NK-92 treated with Interleukin-12 subunit alpha and Interleukin-12 subunit beta, amount 100 ng/mL, for 24 hours (cell line): ENCODE data around the gene DOCK2.

Source experiments
- DNase-seq: peaks from one replicate; lab custom pipeline; 2025; lab: John Stamatoyannopoulos, UW

Gene DOCK2

DNA sequence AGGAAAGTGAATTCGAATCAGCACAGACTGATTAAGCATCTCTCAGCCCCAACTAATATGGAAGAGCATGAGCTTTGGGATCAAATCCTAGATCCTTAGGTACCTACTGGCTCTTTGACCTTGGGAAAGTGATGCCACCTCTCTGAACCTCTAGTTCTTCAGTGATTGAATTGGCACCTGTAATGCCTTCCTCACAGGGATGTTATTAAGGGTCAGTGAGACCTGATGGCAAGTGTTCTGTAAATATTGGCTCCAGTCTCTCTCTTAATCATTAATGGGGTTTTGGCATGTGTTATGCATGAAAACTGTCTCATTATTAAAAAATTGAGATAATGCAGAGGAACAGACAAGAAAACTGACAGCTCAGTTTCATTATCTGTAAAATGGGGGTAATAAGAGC, 227.4 kb downstream of the DOCK2 start:
- DNase-seq: no peak

DNA sequence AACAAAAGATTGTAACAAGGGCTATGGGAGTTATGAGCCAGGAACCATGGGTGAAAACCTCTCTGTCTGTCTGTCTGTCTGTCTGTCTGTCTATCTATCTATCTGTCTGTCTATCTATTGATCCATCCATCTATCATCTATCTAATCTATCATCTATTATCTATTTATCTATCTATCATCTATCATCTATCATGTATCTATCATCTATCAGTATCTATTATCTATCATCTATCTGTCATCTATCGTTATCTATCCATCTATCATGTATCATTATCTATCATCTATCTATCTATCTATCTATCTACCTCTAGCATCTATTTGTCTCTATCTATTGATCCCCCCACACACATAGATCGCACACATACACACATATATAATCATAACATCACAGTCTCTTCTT, 230.3 kb downstream of the DOCK2 start:
- DNase-seq: no peak

DNA sequence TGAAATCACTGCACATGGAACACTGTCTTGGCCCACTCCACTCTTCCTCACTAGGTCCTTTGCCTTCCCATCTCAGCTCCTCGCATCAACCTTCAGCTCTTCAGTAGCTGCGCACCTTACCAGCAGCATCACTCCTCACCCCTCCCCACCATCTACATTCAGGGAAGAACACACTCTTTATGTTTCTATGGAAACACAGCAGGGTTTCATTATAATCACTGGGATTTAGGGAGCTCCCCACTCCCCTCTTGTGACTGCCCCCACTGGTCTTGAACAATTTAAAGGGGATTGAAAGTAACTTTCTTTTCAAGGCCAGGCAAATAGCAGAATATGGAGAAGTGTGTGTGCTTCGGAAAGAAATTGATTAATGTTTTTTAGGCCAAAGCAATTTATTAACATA, 232.0 kb downstream of the DOCK2 start:
- no peak for DNase-seq

GRCh38 chr5:169870211-169870610, 233.1 kb downstream of the DOCK2 start:
- no peak for DNase-seq

- DNase-seq: no peak
Observed at GRCh38 chr5:169871826-169872490, 234.9 kb downstream of the DOCK2 start.

- no peak for DNase-seq
Observed at GRCh38 chr5:169873642-169874041, 236.6 kb downstream of the DOCK2 start.

DNA sequence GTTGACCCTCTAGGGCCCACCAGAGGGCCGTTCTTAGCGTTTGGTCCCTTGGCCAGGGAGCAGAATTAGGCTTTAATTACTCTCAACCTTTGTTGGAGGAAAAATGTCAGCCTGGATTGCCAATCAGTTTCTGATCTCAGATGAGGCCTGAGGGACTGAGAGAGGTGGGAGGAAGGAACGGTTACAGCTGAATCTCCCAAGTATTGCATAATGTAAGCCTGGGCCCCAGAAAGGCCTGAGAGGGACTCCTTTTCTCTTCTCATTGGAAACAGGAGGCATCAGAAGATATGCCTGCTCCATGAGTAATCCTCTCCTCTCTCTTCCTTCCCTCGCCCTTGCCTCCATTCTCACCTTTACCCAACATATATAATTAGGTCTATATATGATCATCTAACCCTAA, 237.5 kb downstream of the DOCK2 start:
- no peak for DNase-seq

DNA sequence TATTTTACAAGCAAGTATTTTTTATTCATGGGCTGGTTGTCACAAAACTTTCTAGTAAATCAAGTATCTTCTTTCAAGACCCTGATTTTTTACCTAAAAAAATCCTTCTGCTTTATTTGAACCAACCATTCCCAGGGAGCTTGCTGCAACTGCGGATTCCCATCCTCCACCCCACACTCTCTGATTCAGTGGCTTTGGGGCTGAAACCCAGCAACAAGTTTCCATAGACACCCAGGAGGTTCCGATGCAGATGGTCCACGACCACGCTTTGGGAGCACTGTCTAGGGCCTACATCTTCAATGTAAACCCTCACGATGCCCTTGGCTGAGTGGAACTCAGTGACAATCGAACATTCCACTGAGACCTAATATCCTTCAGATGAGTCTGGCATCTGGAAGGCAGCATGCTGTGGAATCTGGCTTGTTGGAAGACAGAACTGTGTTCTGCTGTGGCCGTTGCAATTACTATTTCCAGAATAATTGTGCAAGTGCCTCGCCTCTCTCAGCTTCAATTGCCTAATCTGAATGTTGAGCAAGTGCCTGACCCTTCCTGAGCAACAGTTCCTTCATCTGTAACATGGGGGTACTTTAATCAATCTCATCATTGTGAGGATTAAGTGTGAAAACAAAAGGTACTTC, 238.1 kb downstream of the DOCK2 start:
- DNase-seq: no peak

DNA sequence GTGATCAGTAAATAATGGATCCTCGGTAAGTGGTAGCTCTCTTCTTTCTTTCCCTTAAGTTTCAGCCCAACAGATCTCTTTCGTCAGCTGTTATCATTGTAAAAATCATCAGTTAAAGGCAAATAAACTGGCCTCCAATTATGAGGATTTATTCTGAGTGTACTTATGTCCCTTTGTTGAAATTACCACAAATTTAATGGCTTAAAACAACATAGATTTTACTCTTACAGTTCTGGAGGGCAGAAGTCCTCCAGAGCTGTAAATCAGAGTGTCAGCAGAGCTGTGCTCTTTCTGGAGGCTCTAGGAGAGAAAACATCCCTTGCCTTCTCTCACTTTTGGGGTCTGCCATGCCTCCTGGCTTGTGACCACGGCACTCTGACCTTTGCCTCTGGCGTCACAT, 238.7 kb downstream of the DOCK2 start:
- DNase-seq: no peak

DNA sequence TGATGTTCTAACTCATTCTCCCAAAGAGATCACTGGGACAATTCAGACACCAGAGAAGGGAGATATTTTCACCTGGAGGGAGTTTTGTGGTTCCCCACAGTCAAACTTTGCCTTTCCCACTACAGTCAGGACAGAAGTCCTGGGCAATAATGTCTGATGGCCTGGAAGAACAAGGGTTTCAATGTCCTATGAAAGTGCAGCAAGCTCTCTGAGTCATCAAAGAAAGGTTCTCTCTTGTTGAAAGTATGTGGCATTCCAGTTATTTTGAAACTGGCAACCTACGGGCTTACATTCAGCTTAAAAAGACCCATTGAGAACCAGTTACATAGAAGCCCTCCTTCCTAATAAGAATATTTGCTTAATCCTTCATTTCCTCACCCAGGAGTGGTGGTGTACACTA, 239.3 kb downstream of the DOCK2 start:
- no peak for DNase-seq

- DNase-seq: no peak
Observed at GRCh38 chr5:169880012-169880663, 243.1 kb downstream of the DOCK2 start.

- no peak for DNase-seq
Observed at GRCh38 chr5:169880785-169881184, 243.7 kb downstream of the DOCK2 start.

DNA sequence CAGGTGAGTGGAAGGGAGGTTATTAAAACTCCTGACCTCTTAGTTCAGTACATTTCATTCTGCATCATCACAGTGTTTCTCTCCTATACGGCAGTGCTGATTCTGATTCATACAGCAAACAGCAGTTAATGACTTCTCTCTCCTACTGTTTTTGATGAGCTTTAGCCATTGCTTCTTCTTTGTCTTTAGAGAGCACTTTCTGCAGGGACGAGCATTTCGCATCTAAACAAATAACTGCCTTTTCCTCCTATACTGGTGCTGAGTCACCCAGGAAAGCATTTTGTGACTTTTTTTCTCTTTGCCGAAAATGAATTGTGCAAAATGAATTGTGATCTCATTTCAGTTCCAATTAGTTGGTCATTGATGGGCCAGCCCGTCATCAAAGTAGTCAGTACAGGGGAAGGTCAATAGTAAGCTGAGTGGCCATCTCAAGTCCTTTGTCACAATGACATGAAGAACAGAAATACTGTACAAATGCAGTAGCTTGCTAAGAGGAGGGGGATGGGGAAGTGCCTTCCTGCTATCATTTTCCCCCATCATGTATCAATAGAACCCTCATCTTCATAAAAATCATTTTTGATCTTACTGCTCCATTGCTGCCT, 244.7 kb downstream of the DOCK2 start:
- DNase-seq: no peak

- DNase-seq: no peak
Observed at GRCh38 chr5:169886033-169886432, 249.0 kb downstream of the DOCK2 start.

GRCh38 chr5:169886677-169887076, 249.6 kb downstream of the DOCK2 start:
- DNase-seq: no peak

DNA sequence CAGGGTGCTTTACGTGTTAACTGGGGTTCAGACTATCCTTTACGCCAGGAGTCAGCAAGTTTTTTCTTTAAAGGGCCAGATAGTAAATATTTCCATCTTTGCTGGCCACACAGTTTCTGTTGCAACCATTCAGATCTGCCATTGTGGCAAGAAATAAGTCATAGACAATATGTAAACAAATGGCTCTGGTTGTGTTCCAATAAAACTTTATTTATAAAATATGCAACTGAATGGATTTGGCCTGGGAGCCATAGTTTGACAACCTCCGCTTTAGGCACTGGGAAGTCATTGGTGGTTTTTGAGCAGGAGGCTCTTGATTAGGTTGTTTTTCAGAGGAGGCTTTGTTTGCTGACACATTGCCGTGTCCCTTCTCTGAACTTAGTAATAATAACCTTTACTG, 252.5 kb downstream of the DOCK2 start:
- DNase-seq: no peak

GRCh38 chr5:169893010-169893409, 255.9 kb downstream of the DOCK2 start:
- DNase-seq: no peak

- DNase-seq: no peak
Observed at GRCh38 chr5:169893571-169893970, 256.5 kb downstream of the DOCK2 start.

GRCh38 chr5:169895926-169896325, 258.9 kb downstream of the DOCK2 start:
- DNase-seq: no peak

DNA sequence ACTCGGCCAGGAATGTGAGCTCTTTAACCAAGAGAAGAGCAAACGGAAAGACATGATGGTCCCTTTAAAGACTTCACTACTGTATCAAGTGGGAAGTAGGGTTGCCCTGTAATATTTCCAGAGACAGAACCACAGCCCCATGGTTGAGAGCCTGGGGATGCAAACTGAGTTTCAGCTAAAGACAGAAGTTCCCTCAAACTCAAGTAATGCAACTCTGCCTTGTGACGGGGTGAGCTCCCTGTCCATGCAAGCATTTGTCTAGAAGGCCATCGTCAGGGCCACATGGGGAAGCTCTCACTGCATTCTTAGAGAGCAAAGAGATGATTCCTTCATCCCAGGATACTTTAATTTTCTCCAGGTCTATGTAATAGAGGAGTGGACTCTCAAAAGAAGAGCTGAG, 260.4 kb downstream of the DOCK2 start:
- no peak for DNase-seq

DNA sequence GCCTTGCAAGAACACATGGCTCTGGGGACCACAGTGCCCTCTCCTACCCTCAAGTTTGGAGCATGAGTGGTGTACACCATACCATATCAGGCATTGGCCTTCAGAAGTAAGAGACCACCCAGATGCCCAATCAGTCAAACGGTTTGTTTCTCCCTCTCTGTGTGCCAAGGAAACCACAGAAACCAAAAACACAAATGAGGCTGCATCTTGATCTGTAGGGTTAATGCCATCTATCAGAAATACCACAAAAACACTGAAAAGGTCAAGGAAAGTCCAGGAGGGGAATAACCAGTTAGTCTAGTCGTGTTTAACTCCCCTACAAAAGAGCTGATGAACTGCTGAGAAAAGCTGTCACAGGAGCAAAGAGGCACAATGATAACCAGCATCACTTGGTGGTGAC, 264.8 kb downstream of the DOCK2 start:
- no peak for DNase-seq

DNA sequence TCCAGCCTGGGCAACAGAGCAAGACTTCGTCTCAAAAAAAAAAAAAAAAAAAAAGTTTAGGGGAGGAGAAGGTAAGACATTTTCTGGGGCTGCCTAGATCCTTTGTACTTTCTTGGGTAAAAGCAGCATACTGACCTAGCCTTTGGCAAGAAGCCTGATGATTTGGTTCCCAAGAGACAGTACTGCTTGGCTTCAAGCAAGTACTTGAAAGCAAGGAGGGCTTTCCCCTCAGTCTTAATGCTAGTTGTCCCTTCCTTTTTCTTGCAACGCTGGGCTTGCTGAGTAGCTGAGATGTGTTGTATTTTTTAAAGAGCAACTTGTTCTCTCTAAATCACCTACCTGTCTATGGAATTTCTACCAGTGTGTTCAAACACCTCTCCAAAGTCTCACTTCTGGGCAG, 267.0 kb downstream of the DOCK2 start:
- DNase-seq: no peak

DNA sequence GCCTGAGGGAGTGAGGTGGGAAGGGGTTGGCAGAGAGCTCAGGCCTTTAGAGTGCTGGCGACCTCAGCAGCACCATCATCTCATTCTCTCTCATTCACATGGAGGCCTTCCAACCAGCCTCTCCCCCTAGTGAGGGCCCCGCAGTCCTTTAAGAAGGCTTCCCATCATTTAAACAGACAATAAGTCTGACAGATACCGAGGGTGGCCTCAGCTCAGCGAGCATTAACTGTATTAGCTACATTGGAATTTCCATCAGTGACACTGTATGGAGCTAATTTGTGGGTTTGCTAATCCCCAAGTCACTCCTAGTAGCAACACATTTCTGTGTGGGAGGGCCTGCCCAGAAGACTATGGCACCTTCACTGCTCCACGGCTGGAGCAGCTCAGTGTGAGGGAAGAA, 267.4 kb downstream of the DOCK2 start:
- no peak for DNase-seq
